HG03025 (cell line): ENCODE results near the gene GPANK1.

ENCODE experiments used
- ATAC-seq: cut with Tn5 transposase; IDR thresholded peaks from one replicate; pipeline ENCODE4 v1.9.1; 2021; ENCODE audit warnings: mild to moderate bottlenecking, moderate library complexity; ENCODE audit not compliant: unreplicated experiment, low FRiP score

Gene GPANK1

GRCh38 chr6:31663961-31664789 is 622 bp downstream of the GPANK1 start:
- no peak for ATAC-seq

- ATAC-seq: no peak
Observed at GRCh38 chr6:31663126-31663960, 1.5 kb downstream of the GPANK1 start.

DNA sequence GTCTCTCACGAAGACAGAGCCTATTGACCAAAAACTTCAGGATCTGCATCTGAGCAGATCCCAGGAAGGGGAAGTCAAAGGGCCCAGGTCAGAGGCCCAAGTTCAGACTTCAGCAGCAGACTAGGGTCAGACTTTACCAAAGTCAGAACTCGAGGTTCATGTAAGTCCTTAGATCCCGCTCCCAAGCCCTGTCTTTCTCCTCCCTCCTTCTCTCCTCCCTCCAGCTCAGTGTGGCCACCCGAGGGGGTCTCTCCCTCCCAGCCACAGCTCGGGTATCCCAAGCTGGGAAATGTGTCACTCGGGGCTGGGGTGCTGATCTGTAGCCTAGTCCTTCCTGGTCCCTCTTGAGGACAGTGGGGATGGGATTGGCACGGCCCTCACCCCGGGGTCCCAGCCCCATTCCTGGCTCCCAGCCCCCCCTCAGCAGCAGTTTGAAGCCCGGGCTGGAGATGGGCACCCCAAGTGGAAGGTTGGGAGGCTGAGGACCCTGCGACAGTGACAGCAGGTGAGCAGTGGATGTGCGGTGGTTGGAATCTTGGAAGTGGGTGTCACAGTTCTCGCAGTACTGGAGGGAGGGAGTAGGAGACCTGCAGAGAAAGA is 2.6 kb downstream of the GPANK1 start:
- ATAC-seq: no peak

- no peak for ATAC-seq
Observed at GRCh38 chr6:31661262-31662123, 3.3 kb downstream of the GPANK1 start.

DNA sequence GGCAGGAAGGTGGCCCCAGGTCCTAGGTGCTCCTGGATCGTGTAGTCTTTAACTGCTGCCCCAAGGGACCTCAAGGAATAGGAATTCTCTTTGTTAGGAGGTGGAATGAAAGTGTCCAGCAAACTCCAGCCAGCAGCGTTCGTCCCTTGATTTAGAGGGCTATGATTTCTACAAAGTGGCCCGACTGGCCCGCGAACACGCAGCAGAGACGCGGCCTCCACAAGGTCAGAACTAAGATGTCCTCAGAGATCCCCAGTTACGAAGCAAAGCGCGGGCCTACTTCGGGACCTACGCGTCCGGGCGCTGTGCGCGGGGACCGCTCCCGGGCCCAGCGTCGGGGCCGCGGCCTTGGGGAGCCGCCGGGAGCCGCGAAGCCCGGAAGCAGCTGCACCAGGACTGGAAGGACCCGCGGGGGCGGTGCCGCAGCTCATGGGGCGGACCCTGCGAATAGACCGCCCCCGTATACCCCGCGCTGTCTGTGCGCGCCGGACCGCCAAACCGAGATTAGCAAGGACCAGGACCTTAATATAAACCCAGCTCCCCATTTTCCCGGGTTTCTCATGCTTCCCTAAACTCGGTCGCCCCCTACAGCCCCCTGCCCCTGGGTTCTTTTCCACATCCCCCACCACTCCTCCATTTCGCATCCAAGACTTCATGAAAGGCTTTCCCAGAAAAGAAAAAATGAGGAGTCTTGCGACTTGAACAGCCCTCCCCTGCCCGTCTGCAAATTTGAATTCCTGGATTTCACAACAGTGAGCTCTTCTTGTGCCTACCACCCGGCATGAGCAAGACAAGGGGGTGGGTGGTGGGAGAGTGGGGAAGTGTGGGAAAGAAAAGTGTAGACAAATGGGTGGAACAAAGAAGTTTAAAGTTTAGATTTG is 4.2 kb downstream of the GPANK1 start, which contains the start of gene C6orf47:
Gene C6orf47 (minus strand): TSS at position 398 of the 881 bp plus-strand sequence. CDS start 831 bp downstream, outside the sequence.
- ATAC-seq: peak; percentile 37

- no peak for ATAC-seq
Observed at GRCh38 chr6:31659649-31660380, 5.0 kb downstream of the GPANK1 start.

DNA sequence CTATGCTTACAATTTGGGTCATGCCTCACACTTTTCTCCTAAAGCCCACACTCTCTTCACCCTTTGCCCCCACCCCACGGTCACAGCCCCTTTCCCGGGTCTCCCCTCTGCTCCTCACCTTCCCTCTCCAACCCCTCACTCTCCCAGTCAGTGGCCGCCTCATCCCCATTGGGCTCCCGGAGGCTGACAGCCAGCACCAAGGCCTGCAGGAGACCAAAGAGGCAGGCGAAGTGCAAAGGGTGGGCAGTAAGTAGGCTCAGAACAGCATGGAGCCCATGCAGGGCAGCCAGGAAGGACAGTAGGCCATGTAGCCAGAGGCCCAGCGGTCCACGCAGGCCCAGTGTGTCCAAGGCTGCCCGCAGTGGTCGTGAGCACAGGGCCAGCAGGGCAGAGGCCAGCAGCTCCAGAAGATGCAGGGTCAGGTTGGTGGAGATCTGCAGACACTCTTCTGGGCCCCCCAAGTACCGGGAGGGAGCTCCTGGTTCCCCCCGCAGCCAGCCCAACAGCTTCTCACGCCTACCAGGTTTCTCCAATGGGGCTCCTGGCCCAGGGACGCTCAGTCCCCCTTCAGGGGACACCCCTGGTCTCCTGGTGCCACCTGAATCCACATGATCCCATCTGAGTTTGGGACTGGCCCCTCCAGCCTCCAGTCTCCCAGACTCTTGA is 5.7 kb downstream of the GPANK1 start:
- ATAC-seq: no peak

DNA sequence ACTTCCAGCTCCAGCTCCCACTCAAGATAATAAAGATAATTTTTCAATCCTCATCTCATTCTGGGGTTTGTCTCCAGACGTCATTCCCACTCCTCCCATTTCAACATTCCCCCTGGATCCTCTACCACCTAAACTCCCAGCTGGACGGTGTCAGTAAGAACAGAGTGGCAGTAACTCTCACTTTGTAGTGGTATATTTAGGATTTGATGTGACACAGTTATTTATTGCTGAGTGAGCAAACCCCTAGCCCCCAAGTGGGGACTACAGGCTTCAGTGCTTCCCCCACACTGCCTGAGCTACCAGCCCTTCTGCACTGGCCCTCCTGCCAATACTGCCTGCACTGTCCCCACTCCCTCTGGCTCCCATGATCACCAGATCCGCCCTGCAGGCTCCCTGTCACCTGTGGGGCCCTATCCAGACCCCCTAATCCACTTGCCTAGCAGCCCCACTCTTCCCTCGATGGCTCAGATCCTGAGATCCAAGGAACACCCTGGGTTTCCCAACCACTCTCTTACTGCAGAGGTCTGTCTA is 6.6 kb downstream of the GPANK1 start:
- ATAC-seq: no peak

DNA sequence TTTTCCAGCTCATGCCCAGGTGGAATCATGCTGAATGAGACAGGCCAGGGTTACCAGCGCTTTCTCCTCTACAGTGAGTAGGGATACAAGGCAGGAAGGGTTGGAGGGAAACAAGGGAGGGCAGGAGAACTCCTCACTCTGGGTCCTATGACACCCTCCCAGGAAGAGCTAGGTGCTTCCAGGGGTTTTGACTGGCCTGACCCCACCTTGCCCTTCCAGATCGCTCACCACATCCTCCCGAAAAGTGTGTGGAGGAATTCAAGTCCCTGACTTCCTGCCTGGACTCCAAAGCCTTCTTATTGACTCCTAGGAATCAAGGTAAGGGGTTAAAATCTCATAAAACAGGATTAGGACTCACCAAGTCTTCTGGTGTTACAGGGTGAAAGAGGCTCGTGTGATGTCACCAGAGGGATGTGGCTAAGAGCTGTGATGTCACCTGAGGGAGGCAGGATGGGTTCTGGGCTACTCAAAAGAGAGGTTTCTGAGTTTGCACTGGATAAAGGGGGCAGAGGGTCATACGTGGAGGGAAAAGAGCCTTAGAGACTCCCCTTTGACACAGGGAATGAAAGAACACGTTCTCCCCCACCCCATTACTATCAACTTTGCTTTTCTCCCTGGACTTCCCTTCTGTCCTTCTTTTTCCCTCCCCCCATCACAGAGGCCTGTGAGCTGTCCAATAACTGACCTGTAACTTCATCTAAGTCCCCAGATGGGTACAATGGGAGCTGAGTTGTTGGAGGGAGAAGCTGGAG is 7.2 kb downstream of the GPANK1 start:
- no peak for ATAC-seq

DNA sequence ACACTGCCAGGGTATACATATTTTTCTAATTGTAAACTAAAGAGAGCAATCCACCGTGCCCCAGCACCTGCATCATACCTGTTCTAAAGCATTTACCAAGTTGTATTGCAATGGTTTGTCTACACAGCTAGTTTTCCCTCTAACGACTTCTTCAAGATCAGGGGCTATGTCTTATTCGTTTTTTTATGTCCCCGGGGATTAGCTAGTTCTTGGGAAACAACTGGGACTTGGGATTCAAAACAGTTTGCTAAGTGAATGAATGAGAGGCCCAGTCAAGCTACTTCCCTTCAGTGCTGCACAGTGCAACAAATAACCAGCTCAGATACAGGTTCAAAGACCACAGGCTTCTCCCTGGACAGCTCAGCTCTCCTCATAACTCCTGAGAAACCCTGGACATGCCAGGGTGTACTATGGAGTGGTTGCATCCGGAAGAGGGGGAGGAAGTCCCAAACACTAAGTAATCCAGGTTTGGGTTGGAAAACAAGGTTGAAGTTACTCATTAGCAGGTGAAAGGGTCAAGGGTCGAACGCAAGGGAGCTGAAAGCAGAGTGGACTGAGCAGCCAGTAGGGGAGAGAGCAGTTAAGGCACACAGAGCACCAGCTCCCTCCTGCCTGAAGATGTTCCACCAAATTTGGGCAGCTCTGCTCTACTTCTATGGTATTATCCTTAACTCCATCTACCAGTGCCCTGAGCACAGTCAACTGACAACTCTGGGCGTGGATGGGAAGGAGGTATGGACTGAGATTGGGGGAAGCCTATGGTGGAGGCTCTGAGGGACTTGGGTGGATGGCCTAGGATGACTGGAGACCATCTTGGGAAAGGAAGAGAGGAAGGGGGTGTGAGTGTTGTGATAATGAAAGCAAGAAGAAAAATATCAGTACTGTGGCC is 9.2 kb downstream of the GPANK1 start, which contains the start of gene APOM:
Gene APOM (plus strand): TSS at position 546 of the 889 bp plus-strand sequence. CDS start 73 bp downstream, at position 619.
- ATAC-seq: no peak

DNA sequence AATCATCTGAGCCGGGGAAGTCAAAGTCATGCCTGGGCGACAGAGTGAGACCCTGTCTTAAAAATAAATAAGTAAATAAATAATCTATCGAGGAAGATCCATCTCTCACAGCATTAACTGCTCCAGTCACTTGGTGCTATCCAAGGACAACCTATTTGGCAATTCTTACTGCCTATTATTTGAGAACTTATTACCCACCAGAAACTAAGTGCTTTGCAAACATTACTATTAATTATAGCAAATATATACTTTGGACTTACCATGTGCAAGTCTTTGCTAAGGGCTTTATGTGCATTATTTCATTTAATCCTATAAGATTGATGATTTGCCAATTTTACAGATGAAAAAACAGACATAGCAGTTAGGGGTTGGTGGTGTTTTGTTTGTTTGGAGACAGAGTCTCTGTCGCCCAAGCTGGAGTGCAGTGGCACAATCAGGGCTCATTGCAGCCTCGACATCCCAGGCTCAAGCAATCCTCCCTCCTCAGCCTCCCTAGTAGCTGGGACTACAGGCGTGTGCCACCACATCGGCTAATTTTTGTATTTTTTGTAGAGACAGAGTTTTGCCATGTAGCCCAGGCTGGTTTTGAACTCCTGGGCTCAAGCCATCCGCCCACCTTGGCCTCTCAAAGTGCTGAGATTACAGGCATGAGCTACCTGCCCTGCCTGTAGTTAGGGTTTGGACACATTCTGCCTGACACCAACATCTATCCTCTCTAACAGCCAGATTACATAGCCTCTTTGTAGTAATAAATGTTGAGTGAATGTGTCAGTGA is 10.0 kb downstream of the GPANK1 start:
- ATAC-seq: no peak

- ATAC-seq: peak; percentile 47
Observed at GRCh38 chr6:31652925-31653724, 11.7 kb downstream of the GPANK1 start.

DNA sequence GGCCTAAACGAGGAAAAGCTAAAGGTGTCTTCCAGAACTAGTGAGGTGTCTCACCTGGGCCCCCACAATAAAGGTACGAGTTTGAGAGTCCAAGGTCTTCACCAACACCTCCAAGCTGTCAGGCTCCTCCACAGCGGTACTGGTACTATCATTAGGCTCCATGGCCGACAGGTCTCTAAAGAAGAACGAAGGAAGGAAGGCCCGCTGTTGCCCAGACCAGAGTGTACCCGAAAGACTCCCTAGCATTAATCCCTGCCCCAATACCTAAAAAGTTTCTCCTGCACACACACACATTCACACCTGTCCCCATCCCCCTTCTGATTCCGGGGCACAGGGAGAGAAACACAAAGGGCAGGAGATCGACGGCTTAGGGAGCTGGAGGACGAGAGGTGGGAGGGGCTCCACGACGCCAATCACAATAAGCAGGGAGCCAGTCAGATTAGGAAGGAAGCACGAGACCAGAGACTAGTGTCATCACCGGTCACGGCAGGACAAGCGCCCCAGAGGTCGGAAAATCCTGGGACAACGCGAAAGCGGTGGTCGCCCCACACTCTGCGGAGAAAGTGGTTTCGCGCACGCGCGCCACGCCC is 13.1 kb downstream of the GPANK1 start:
- peak; percentile 25 for ATAC-seq

DNA sequence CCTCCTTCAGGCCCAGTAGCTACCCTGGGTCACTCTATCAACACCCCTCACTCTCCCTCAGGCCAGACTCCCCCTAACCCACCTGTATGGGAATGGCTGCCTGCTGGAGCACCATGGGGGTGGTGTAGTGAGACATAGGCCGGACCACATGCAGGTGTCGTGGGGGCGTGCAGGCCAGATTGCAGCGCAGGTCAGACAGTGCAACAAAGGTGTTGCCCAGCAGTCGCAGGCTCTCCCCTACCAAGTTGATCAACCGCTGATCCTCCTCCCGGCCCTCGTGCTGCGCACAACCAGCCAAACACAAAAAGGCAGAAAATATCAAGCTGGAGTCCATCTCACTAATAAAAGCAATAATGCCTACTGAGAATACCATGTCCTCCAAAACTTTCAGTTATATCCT is 19.5 kb downstream of the GPANK1 start:
- no peak for ATAC-seq
